ENCODE measurements around the gene CTDNEP1.
A peak's percentile ranks its signal among the peaks of the same experiment; 100 is the strongest.

The CTDNEP1 gene

DNA sequence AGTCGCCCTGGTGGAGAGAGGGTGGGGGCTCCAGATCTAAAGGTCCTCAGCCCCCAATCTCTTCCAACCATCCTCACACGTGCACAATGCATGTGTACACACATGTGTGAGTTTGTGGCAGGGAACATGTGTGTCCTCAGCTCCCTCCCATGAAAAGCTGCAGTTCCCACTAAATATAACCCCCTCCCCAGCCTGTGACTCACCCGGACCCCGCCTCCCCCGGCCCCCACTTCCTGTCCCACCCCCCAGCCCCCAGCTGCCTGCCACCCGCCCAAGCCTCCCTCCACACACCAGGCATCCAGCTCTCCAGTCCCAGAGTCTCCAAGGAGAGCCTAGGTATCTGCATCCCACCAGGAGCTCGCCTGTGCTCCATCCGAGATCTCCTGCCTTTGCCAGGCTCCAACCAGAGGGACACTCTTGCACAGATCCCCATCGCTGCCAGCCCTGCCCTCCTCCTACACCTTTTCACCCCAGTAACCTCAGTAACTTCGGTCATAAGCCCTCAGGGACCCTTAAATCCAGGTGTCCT is 35.8 kb downstream of the CTDNEP1 start:
- Histone ChIP-seq H3K4me3 (ENCODE audit: low read length) (peak overlapping the region; percentile 79), H3K36me3 (ENCODE audit: insufficient read depth, low read depth, low read length) (no peaks in the 10 kb centered on the region; the same call in 1 of the 2 replicates), H3K27ac (ENCODE audit: low read length) (peak overlapping the region; percentile 81), H3K9ac (ENCODE audit: low read depth, low read length) (peak overlapping the region; percentile 67; the same call in 1 of the 2 replicates), H3K27me3 (ENCODE audit: insufficient read depth, low read length) (no peaks in the 10 kb centered on the region; the same call in 1 of the 2 replicates), H3K4me1 (ENCODE audit: insufficient read depth, low read length) (peaks cover 44% of the 10 kb centered on the region; the same call in 1 of the 2 replicates), H3K9me3 (ENCODE audit: insufficient read depth, low read depth, low read length) (no peaks in the 10 kb centered on the region)

DNA sequence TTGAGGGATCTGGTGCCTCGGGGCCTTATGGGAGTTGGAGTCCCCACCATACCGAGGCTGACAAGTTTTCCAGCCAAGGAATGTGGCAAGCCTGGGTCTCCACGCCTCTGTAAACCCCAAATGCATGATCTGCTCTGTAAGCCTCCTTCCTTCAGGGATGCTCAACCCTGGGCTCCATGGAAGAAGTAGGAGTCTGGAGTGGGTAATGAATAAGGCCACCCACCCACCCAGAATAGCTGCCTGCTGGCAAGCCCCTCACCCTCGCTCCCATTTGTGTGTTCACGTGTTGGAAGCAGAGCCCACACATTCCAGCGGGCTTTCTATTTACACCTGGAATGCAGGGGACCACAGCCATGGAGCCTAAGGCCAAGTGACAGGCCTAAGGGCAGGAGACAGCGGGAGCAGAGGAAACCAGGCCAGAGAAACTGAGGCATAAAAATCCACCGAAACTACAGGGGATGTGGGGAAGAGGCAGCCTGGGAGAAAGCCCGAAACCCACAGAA is 36.3 kb downstream of the CTDNEP1 start:
- Histone ChIP-seq H3K27ac (ENCODE audit: low read length) (peak overlapping the region; percentile 81), H3K27me3 (ENCODE audit: insufficient read depth, low read length) (no peaks in the 10 kb centered on the region; the same call in 1 of the 2 replicates), H3K4me1 (ENCODE audit: insufficient read depth, low read length) (peaks cover 48% of the 10 kb centered on the region; the same call in 1 of the 2 replicates), H3K4me3 (ENCODE audit: low read length) (peak overlapping the region; percentile 79), H3K9me3 (ENCODE audit: insufficient read depth, low read depth, low read length) (no peaks in the 10 kb centered on the region), H3K9ac (ENCODE audit: low read depth, low read length) (peak overlapping the region; percentile 67; the same call in 1 of the 2 replicates), H3K36me3 (ENCODE audit: insufficient read depth, low read depth, low read length) (no peaks in the 10 kb centered on the region)

DNA sequence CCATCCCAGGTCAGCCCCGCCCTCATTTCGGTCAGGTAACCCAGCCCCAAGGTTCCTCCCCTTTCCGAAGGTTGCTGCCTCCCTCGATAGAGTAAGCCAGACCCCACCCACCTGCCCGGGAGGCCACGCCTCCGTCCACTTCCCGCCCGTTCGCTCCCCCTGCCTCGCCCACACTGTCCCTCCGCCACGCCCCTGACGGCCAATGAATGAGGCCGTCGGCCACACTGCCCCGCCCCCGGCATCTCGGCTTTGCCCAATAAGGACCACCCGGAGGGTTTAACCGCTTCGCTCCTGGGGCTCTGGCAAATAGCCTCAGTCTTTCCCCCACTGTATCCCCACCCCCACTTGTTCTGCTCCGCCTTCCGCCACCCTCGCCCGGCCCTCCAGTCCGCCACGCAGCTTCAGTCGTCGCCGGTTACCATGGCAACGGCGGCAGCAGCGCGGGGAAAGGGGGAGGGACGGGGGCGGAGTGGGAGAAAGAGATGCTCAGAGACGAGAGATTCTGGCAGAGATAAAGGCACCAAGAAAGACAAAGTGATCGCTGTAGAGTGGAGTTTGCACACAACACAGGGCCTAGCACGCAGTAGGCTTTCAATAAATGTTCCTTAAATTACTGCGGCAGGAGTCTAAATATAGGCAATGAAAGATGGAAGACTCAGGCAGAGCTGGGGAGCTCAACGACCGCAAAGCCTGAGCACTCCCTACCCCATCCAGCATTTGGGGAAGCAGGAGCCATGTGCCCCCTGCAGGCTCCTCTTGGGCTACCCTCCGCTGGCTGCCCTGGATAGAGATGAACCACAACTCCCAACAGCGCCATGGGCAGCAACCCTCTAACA is 37.0 kb downstream of the CTDNEP1 start:
- Histone ChIP-seq H3K36me3 (ENCODE audit: insufficient read depth, low read depth, low read length) (no peaks in the 10 kb centered on the region), H3K9me3 (ENCODE audit: insufficient read depth, low read depth, low read length) (no peaks in the 10 kb centered on the region), H3K4me3 (ENCODE audit: low read length) (peak overlapping the region; percentile 79), H3K4me1 (ENCODE audit: insufficient read depth, low read length) (peaks cover 47% of the 10 kb centered on the region; the same call in 1 of the 2 replicates), H3K27me3 (ENCODE audit: insufficient read depth, low read length) (no peaks in the 10 kb centered on the region; the same call in 1 of the 2 replicates), H3K9ac (ENCODE audit: low read depth, low read length) (peak overlapping the region; percentile 69; the same call in 1 of the 2 replicates), H3K27ac (ENCODE audit: low read length) (peak overlapping the region; percentile 81)

DNA sequence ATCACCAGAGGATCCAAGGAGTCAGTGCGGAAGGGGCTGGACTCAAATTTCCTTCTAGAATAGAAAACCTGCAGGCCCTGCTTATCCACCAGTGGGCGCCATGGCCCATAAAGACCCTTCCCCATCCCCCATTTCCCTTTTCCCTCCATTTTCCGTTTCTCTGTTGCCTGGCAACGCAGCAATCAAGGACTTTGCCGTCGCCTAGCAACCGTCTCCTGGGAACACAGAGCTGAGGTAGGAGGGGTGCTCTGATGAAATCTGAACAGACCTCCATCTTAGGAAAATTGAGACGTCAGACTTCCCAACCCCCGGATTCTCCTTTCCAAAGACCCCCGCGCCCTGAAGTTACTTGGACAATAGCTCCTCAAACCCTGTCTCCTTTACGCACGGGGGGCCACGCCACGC is 37.6 kb downstream of the CTDNEP1 start:
- Histone ChIP-seq H3K4me3 (ENCODE audit: low read length) (peak overlapping the region; percentile 71), H3K27ac (ENCODE audit: low read length) (peak overlapping the region; percentile 60)

DNA sequence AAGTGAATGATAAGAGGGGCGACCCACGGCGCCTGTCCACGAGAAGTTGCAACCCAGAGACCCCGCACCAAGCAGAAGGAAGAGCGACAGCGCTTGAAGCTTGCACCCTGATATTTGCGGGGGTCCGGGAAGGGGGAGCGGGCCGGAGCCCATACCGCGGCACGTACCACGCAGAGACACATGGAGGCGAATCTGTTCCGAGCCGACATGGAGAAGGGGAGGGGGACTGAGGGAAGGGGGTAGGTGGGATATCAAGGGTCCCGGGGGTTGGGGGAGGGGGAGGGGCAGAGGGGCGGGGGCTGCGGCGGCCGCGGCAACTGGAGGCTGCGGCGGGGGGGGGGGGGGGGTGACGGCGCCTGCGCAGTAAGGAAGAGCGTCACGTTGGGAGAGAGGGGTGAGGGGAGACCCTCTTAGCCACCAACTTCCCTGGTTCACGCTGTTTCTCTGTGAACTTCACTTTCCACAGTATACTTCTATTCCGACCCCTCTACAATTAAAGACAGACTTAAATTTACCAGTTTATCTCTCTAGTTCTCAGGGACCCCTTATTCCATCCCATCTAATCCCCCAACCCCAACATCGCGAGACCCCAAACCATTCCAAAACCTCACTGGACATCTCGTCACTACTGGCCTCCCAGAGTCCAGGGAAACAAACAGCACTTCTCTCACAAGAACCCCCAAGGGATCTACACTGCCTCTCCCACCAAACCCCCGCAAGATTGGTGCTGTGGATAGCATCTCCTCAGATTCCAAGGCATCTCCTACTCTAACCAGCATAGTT is 39.9 kb downstream of the CTDNEP1 start:
- no peaks in the 10 kb centered on the region for H3K9me3 ChIP-seq (ENCODE audit: insufficient read depth, low read depth, low read length)
- H3K27ac ChIP-seq (ENCODE audit: low read length): peak overlapping the region; percentile 65
- peaks cover 41% of the 10 kb centered on the region; the same call in 1 of the 2 replicates for H3K4me1 ChIP-seq (ENCODE audit: insufficient read depth, low read length)
- no peaks in the 10 kb centered on the region for H3K36me3 ChIP-seq (ENCODE audit: insufficient read depth, low read depth, low read length)
- H3K27me3 ChIP-seq (ENCODE audit: insufficient read depth, low read length): no peaks in the 10 kb centered on the region
- peak overlapping the region; percentile 79 for H3K4me3 ChIP-seq (ENCODE audit: low read length)
- H3K9ac ChIP-seq (ENCODE audit: low read depth, low read length): peak overlapping the region; percentile 82; the same call in 1 of the 2 replicates

More for the DNA sequence above, 37.6 kb downstream of the CTDNEP1 start:
- Histone ChIP-seq H3K4me1 (ENCODE audit: insufficient read depth, low read length) (peaks cover 42% of the 10 kb centered on the region; the same call in 1 of the 2 replicates), H3K9me3 (ENCODE audit: insufficient read depth, low read depth, low read length) (no peaks in the 10 kb centered on the region), H3K27me3 (ENCODE audit: insufficient read depth, low read length) (no peaks in the 10 kb centered on the region; the same call in 1 of the 2 replicates), H3K9ac (ENCODE audit: low read depth, low read length) (peak overlapping the region; percentile 68; the same call in 1 of the 2 replicates), H3K36me3 (ENCODE audit: insufficient read depth, low read depth, low read length) (no peaks in the 10 kb centered on the region)

DNA sequence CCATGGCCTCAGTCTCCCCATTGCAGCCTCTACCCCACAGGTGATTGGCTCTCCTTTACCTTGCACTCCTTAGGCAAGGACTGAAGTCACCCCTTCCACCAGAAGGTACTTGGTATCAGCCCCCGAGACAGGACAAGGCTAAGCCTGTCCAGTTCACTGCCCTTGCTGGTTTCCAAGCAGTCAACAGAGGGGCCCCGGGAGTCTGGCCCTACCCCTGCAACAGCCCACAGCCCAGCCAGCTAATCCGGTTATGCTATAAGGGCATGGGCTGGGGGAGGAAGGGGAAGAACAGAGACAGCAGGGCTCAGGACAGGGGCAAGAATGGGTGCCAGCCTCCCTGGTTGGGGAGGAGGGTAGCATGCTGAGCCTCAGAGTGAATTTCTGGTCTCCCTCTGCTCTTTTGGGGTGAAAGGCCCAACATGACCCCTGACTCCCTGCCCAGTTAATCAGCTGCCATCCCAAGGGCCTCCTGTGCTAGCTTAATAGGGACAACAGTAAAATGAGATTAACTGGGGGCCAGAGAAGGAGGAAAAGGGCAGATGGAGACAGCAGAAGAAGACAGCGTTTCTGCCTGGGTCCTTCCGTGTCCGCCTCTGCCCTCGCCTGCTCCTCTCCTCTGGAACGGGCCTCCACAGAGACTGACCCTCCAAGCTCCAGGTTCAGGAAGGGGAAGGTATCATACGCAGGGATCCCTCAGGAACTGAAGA is 42.6 kb downstream of the CTDNEP1 start:
- H3K4me1 ChIP-seq (ENCODE audit: insufficient read depth, low read length): peaks cover 30% of the 10 kb centered on the region; the same call in 1 of the 2 replicates
- peaks cover 1% of the 10 kb centered on the region; the same call in 1 of the 2 replicates for H3K36me3 ChIP-seq (ENCODE audit: insufficient read depth, low read depth, low read length)
- no peaks in the 10 kb centered on the region for H3K27me3 ChIP-seq (ENCODE audit: insufficient read depth, low read length)
- H3K4me3 ChIP-seq (ENCODE audit: low read length): peak overlapping the region; percentile 66
- H3K9ac ChIP-seq (ENCODE audit: low read depth, low read length): peak overlapping the region; percentile 50; the same call in 1 of the 2 replicates
- H3K27ac ChIP-seq (ENCODE audit: low read length): peak overlapping the region; percentile 26
- H3K9me3 ChIP-seq (ENCODE audit: insufficient read depth, low read depth, low read length): no peaks in the 10 kb centered on the region

DNA sequence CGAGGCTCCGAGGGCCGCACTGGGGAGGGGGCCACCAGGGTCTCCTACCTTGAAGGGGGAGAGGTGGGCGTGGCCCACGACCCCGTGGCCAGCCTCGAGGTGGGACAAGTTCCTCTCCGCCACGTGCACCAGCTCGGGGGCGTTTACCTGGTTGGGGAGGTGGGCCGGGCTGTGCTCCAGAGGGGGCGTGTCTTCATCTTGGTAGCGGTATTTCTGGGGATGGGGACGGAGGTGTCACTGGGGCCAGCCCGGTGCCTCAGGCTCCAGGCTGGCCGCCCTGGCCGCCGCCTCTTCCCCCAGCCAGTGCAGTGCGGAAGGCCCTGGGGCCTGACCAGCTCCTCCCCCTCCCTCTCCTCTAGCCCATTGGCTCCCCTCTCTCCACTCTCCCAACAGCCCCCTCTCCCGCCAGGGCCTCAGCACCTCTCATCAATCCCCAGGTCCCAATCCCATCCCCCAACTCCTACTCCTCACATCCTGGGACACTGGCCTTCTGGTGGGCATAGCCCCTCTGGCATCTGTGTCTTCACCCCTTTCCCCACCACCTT is 43.4 kb downstream of the CTDNEP1 start:
- Histone ChIP-seq H3K9ac (ENCODE audit: low read depth, low read length) (peak overlapping the region; percentile 50; the same call in 1 of the 2 replicates), H3K36me3 (ENCODE audit: insufficient read depth, low read depth, low read length) (peaks cover 9% of the 10 kb centered on the region), H3K9me3 (ENCODE audit: insufficient read depth, low read depth, low read length) (no peaks in the 10 kb centered on the region), H3K27me3 (ENCODE audit: insufficient read depth, low read length) (no peaks in the 10 kb centered on the region), H3K4me1 (ENCODE audit: insufficient read depth, low read length) (peaks cover 25% of the 10 kb centered on the region; the same call in 1 of the 2 replicates), H3K4me3 (ENCODE audit: low read length) (peak overlapping the region; percentile 66), H3K27ac (ENCODE audit: low read length) (peak overlapping the region; percentile 26)

DNA sequence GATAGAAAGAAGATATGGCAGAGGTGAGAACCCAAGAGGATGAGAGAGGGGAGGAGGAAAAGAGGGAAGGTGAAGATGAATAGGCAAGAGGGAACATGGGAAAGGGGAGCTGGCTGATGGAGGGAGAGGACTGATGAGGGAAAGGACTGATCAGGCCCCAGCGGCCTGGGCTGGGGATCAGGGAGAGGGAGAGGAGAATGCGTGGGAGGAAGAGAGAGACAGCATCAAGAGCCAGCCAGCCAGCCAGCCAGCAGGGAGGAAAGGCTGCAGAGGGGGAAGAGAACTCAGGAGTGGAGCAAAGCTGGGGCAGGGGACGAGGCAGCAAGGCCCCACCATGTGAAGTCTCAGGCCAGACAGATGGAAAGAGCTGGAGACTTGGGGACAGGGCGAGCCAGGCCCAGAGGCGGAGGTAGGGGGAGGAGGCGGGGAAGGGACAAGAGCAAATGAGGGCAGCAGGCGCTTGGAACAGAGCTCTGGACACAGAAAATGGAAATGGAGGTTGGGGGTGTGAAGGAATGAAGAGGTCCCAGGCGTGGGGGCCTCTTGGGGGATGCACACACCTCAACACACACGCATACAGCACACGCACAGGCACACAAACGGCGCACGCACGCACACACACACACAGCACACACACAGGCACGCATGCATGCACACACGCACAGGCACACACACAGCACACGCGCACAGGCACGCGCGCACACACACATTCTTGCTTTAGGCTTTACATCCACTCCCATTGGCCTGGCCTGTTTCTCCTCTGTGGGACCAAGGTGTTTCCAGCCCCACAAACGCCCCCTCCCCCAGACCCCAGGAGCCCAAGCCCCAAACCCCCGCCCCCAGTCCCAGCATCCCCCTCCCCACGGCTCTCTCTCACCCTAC is 44.2 kb downstream of the CTDNEP1 start:
- no peak overlapping the region for H3K27ac ChIP-seq (ENCODE audit: low read length)
- no peaks in the 10 kb centered on the region for H3K27me3 ChIP-seq (ENCODE audit: insufficient read depth, low read length)
- H3K9ac ChIP-seq (ENCODE audit: low read depth, low read length): peak overlapping the region; percentile 50; the same call in 1 of the 2 replicates
- peaks cover 24% of the 10 kb centered on the region; the same call in 1 of the 2 replicates for H3K4me1 ChIP-seq (ENCODE audit: insufficient read depth, low read length)
- no peaks in the 10 kb centered on the region for H3K9me3 ChIP-seq (ENCODE audit: insufficient read depth, low read depth, low read length)
- peak overlapping the region; percentile 66; the same call in 1 of the 2 replicates for H3K4me3 ChIP-seq (ENCODE audit: low read length)
- peaks cover 17% of the 10 kb centered on the region for H3K36me3 ChIP-seq (ENCODE audit: insufficient read depth, low read depth, low read length)

DNA sequence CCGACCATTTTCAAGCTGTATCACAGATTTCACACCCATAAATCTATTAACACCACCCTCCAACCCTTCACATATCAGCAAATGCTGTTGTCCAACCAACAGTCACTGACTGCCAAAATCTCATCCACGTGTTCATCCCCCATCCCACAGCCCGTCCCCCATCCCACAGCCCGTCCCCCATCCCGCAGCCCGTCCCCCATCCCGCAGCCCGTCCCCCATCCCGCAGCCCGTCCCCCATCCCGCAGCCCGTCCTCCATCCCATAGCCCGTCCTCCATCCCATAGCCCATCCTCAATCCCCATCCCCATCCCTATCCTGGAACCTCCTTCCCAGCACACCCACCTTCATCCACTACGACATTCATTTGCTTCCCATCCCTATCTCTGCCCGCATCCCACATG is 46.0 kb downstream of the CTDNEP1 start:
- Histone ChIP-seq H3K4me1 (ENCODE audit: insufficient read depth, low read length) (peaks cover 15% of the 10 kb centered on the region; the same call in 1 of the 2 replicates), H3K27me3 (ENCODE audit: insufficient read depth, low read length) (no peaks in the 10 kb centered on the region), H3K9ac (ENCODE audit: low read depth, low read length) (peak overlapping the region; percentile 32; the same call in 1 of the 2 replicates), H3K27ac (ENCODE audit: low read length) (no peak overlapping the region), H3K36me3 (ENCODE audit: insufficient read depth, low read depth, low read length) (peaks cover 33% of the 10 kb centered on the region), H3K9me3 (ENCODE audit: insufficient read depth, low read depth, low read length) (no peaks in the 10 kb centered on the region), H3K4me3 (ENCODE audit: low read length) (peak overlapping the region; percentile 66)
